Endodermal cell (in vitro differentiated cells): Measurements from ENCODE around the gene CCDC30. TPM values are rescaled to one million over a fixed set of nuclear protein-coding genes. Genes with fewer than 3 reads are reported as not detected.

Source experiments
- DNase-seq: peaks from one replicate; pipeline ENCODE4 v3.0.0-alpha.2; 2017
- H3K27ac ChIP-seq: 2 replicates; pipeline ENCODE4 v1.5.1; 2013; ENCODE audit warnings: mild to moderate bottlenecking, low read depth, low read length, moderate library complexity
- H3K27me3 ChIP-seq: 2 replicates; pipeline ENCODE4 v1.6.1; 2013; ENCODE audit warnings: mild to moderate bottlenecking, low read length, moderate library complexity; ENCODE audit not compliant: insufficient read depth, control insufficient read depth, poor library complexity, severe bottlenecking
- H3K36me3 ChIP-seq: 2 replicates; pipeline ENCODE4 v1.7.0; 2013; ENCODE audit warnings: mild to moderate bottlenecking, low read length, moderate library complexity; ENCODE audit not compliant: control insufficient read depth, insufficient read depth
- H3K4me1 ChIP-seq: one replicate; pipeline ENCODE4 v1.7.0; 2013; ENCODE audit warnings: low read length; ENCODE audit not compliant: control insufficient read depth, insufficient read depth
- H3K4me3 ChIP-seq: 2 replicates; pipeline ENCODE4 v1.5.1; 2013; ENCODE audit warnings: mild to moderate bottlenecking, low read length, moderate library complexity
- H3K9ac ChIP-seq: 2 replicates; pipeline ENCODE4 v1.6.1; 2013; ENCODE audit warnings: mild to moderate bottlenecking, low read length, moderate library complexity; ENCODE audit not compliant: poor library complexity, severe bottlenecking; ENCODE audit errors: extremely low read depth
- H3K9me3 ChIP-seq: 2 replicates; pipeline ENCODE4 v1.6.1; 2013; ENCODE audit warnings: mild to moderate bottlenecking, low read length, moderate library complexity; ENCODE audit not compliant: control insufficient read depth
- H3K27ac Mint-ChIP-seq: 2 replicates; pipeline ENCODE4 v1.8.0; 2020; ENCODE audit warnings: mixed read lengths
- H3K27me3 Mint-ChIP-seq: 2 replicates; pipeline ENCODE4 v1.8.0; 2021; ENCODE audit warnings: mild to moderate bottlenecking, mixed read lengths; ENCODE audit not compliant: insufficient read depth
- H3K36me3 Mint-ChIP-seq: 2 replicates; pipeline ENCODE4 v1.8.0; 2020; ENCODE audit warnings: low read depth, mixed read lengths
- H3K4me1 Mint-ChIP-seq: 2 replicates; pipeline ENCODE4 v1.8.0; 2020; ENCODE audit warnings: mixed read lengths
- H3K4me3 Mint-ChIP-seq: 2 replicates; pipeline ENCODE4 v1.8.0; 2020; ENCODE audit warnings: mild to moderate bottlenecking, moderate library complexity, mixed read lengths
- H3K9me3 Mint-ChIP-seq: 2 replicates; pipeline ENCODE4 v1.8.0; 2020; ENCODE audit warnings: mild to moderate bottlenecking, mixed read lengths
- CTCF ChIP-seq: fragments of 200-600 bp; sonication (generic); conservative IDR thresholded peaks from 2 replicates; pipeline ENCODE4 v1.5.0; 2021; ENCODE audit warnings: antibody characterized with exemption, mild to moderate bottlenecking
- WGBS, 2 experiments: methylation state at CpG; one replicate each; pipeline versions ENCODE4 v1.1.5 to v1.1.7; 2013; ENCODE audit warnings: missing lambda C conversion rate in 2 of 2, mixed read lengths in 1 of 2; ENCODE audit not compliant: insufficient coverage in 1 of 2, insufficient read length in 1 of 2; 5-methylcytosine and 5-hydroxymethylcytosine counted together
- total RNA-seq, 2 donors: library from RNA; stranded (reverse); fragmentation: NEBNext Ultra II Directional in 1 of 2; extraction: Animal tissue kit (Norgen Biotek cat#: 25700) in 1 of 2; gene quantifications; 2 replicates in 1 of 2; 3 replicates in 1 of 2; pipeline ENCODE4 v1.2.1, GENCODE V29; 2021

Gene CCDC30
- total RNA-seq, 2 donors from 2014 or later, result 4.8 to 6.4 TPM

GRCh38 chr1:42592811-42593210 is 129.7 kb downstream of the CCDC30 start:
- H3K27ac ChIP-seq, result no peak overlapping the region
- H3K9me3 Mint-ChIP-seq, result peaks cover 23% of the 10 kb centered on the region
- H3K9ac ChIP-seq, result no peak overlapping the region
- no peak for DNase-seq
- no peak overlapping the region for H3K4me3 Mint-ChIP-seq
- peaks cover 9% of the 10 kb centered on the region for H3K27me3 Mint-ChIP-seq
- no peak overlapping the region for H3K4me3 ChIP-seq
- peaks cover 18% of the 10 kb centered on the region for H3K9me3 ChIP-seq
- no peaks in the 10 kb centered on the region for H3K4me1 Mint-ChIP-seq
- H3K27ac Mint-ChIP-seq, result no peak overlapping the region
- H3K4me1 ChIP-seq, result no peaks in the 10 kb centered on the region
- no peaks in the 10 kb centered on the region for H3K36me3 ChIP-seq
- no peak for TF ChIP-seq CTCF
- H3K27me3 ChIP-seq, result no peaks in the 10 kb centered on the region
- H3K36me3 Mint-ChIP-seq, result peaks cover 11% of the 10 kb centered on the region
- WGBS, 2 experiments, result 81 to 92% methylated on average over 3 of the region's 3 CpGs

GRCh38 chr1:42593486-42594100 is 130.5 kb downstream of the CCDC30 start:
- Histone ChIP-seq H3K9me3 (peaks cover 10% of the 10 kb centered on the region), H3K27ac (no peak overlapping the region), H3K4me1 (no peaks in the 10 kb centered on the region), H3K36me3 (no peaks in the 10 kb centered on the region), H3K27me3 (no peaks in the 10 kb centered on the region), H3K9ac (no peak overlapping the region), H3K4me3 (no peak overlapping the region)
- no peaks in the 10 kb centered on the region for H3K4me1 Mint-ChIP-seq
- H3K27ac Mint-ChIP-seq, result no peak overlapping the region
- no peak for TF ChIP-seq CTCF
- DNase-seq, result no peak
- H3K36me3 Mint-ChIP-seq, result peaks cover 11% of the 10 kb centered on the region
- peaks cover 15% of the 10 kb centered on the region for H3K9me3 Mint-ChIP-seq
- 90% methylated on average over 2 of the region's 2 CpGs; no CpG with 5 or more reads in 1 of the 2 experiments for WGBS, 2 experiments
- no peak overlapping the region for H3K4me3 Mint-ChIP-seq
- peaks cover 9% of the 10 kb centered on the region for H3K27me3 Mint-ChIP-seq

- Histone ChIP-seq H3K36me3 (no peaks in the 10 kb centered on the region), H3K27me3 (no peaks in the 10 kb centered on the region), H3K27ac (no peak overlapping the region), H3K9ac (no peak overlapping the region), H3K4me3 (no peak overlapping the region), H3K4me1 (no peaks in the 10 kb centered on the region), H3K9me3 (peaks cover 9% of the 10 kb centered on the region)
- 100% methylated on average over 1 to 2 of the region's 2 CpGs for WGBS, 2 experiments
- Mint-ChIP-seq H3K9me3 (peaks cover 8% of the 10 kb centered on the region), H3K27me3 (no peaks in the 10 kb centered on the region), H3K27ac (no peak overlapping the region), H3K36me3 (no peaks in the 10 kb centered on the region), H3K4me3 (no peak overlapping the region), H3K4me1 (no peaks in the 10 kb centered on the region)
- TF ChIP-seq CTCF, result no peak
- no peak for DNase-seq
Measured at GRCh38 chr1:42601472-42601871, 138.4 kb downstream of the CCDC30 start.
